ENCODE measurements around the gene IKBKG.
A peak's percentile ranks its signal among the peaks of the same experiment; 100 is the strongest.

The IKBKG gene

DNA sequence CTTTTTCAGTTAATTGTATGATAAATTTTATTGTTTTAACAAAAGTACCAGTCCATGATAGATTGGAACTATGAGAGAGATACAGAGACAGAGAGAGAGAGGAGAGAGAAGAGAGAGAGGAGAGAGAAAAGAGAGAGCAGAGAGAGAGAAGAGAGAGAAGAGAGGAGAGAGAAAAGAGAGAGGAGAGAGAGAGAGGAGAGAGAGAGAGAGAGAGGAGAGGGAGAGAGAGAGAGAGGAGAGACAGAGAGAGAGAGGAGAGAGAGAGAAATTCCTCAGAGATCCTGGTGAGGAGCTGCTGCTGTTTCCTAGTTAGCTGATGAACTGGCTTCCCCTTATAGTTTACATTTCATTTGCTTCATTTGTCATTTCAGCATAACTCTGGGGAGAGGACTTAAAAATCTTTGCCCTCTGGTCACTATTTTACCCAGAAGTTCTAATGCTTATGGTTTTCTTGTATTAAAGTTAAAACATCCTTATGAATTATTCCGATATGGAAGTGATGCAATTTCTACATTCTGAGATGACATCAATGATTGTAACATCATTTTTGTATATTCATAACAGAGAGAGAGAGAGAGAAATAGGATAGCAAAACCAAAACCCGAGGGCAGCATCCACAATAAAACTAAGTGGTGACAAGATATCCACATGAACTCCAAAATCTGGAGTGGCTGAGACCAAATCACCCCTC lies 48.3 kb downstream of the IKBKG start:
- Histone ChIP-seq H3K4me1 (ENCODE audit: control extremely low read depth in 1 of 4, control insufficient read depth in 4 of 4, insufficient read depth in 4 of 4, low read length in 3 of 4) (peaks cover 0 to 19% (median 13%) of the 10 kb centered on the region in 4 experiments), H3K36me3 (ENCODE audit: control insufficient read depth in 4 of 4, insufficient read depth in 4 of 4, low read length in 3 of 4) (no peaks in the 10 kb centered on the region), H3K27me3 (replicated peaks in 2 of 5; ENCODE audit: control insufficient read depth in 4 of 5, insufficient read depth in 5 of 5, low read length in 4 of 5) (no peaks in the 10 kb centered on the region), H3K4me3 (ENCODE audit: control insufficient read depth in 1 of 7, extremely low read depth in 1 of 7, insufficient read depth in 4 of 7, low read depth in 2 of 7, low read length in 6 of 7) (no peak overlapping the region), H3K27ac (ENCODE audit: insufficient read depth in 1 of 2, low read depth in 1 of 2, low read length in 2 of 2, poor library complexity in 1 of 2, severe bottlenecking in 2 of 2) (no peak overlapping the region), H3K9me3 (ENCODE audit: control extremely low read depth in 1 of 5, control insufficient read depth in 4 of 5, insufficient read depth in 2 of 5, low read depth in 1 of 5, low read length in 4 of 5) (peaks cover 0 to 6% (median 0%) of the 10 kb centered on the region in 5 experiments)
- CTCF ChIA-PET, result no interaction called here
- WGBS (ENCODE audit: insufficient coverage), result no CpG with 5 or more reads among the region's 2 CpGs
- DNase-seq, result no peak
- POLR2A ChIA-PET, result no interaction called here

DNA sequence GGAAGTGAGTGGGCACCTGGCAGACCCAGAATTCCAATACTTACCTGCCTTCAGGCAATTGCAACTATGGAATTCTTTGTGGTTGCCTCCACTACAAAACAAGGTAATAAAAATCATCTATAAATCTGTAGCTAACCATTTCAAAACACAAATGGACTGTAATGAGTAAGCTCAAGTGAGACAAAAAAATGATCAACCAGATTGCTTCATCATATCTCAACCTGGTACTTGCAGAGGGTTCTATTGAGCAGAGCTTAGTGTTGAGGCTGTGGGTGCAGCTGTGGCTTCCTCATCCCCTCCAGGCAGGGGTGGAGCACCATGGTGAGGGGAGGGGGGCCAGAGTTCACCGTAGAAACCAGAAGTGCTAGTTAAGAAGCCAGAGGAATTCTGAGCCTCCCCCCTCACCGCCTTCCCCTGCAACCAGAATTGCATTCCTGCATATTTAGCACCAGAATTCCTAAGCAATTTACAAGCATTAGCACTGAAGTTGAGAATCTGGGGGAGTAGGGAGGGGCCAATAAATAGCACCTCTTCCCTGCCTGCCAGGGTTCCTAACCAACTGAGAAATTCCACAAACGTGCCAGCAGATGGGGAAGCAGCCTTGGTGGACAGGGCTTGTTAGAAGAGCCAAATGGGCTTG lies 49.0 kb downstream of the IKBKG start:
- H3K9me3 ChIP-seq (ENCODE audit: control extremely low read depth in 1 of 5, control insufficient read depth in 4 of 5, insufficient read depth in 2 of 5, low read depth in 1 of 5, low read length in 4 of 5), result peaks cover 0 to 6% (median 0%) of the 10 kb centered on the region in 5 experiments
- no CpG with 5 or more reads among the region's 3 CpGs for WGBS (ENCODE audit: insufficient coverage)
- H3K4me1 ChIP-seq (ENCODE audit: control extremely low read depth in 1 of 4, control insufficient read depth in 4 of 4, insufficient read depth in 4 of 4, low read length in 3 of 4), result peaks cover 0 to 19% (median 13%) of the 10 kb centered on the region in 4 experiments
- H3K36me3 ChIP-seq (ENCODE audit: control insufficient read depth in 4 of 4, insufficient read depth in 4 of 4, low read length in 3 of 4), result no peaks in the 10 kb centered on the region
- H3K27ac ChIP-seq (ENCODE audit: insufficient read depth in 1 of 2, low read depth in 1 of 2, low read length in 2 of 2, poor library complexity in 1 of 2, severe bottlenecking in 2 of 2), result no peak overlapping the region
- H3K4me3 ChIP-seq (ENCODE audit: control insufficient read depth in 1 of 7, extremely low read depth in 1 of 7, insufficient read depth in 4 of 7, low read depth in 2 of 7, low read length in 6 of 7), result no peak overlapping the region
- peak; percentile 35 to 86 (median 84) for DNase-seq
- H3K27me3 ChIP-seq (replicated peaks in 2 of 5; ENCODE audit: control insufficient read depth in 4 of 5, insufficient read depth in 5 of 5, low read length in 4 of 5), result no peaks in the 10 kb centered on the region
- POLR2A ChIA-PET, result no interaction called here
- CTCF ChIA-PET, result no interaction called here

DNA sequence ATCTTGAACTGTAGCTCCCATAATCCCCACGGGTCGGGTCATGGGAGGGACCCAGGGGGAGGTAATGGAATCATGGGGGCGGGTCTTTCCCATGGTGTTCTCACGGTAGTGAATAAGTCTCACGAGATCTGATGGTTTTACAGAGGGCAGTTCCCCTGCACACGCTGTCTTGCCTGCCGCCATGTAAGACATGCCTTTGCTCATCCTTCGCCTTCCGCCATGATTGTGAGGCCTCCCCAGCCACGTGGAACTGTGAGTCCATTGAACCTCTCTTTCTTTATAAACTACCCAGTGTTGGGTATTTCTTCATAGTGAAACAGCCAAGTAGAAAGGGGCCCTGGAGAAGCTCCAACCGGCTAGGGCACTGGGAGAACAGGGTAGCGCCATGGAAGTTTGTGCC lies 49.8 kb downstream of the IKBKG start:
- POLR2A ChIA-PET, result no interaction called here

DNA sequence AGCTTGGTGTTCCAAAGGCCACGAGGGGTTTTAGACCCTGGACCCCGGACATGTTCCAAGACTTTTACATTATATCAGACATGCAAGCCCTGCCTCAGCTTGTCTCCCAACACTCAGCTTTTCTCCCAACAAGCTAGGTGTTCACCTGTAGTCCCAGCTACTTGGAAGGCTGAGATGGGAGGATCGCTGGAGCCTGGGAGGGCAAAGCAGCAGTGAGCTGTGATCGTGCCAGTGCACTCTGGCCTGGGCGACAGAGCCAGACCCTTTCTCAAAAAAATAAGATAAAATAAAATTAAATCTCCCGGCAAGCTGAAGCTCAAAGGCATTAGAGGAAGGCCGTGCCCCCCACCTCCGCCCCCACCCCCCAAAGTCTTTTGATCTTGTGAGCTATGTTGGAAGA lies 51.2 kb downstream of the IKBKG start:
- peaks cover 0 to 26% (median 15%) of the 10 kb centered on the region in 4 experiments for H3K4me1 ChIP-seq (ENCODE audit: control extremely low read depth in 1 of 4, control insufficient read depth in 4 of 4, insufficient read depth in 4 of 4, low read length in 3 of 4)
- ChIA-PET CTCF (interaction anchor here (0.7 kb wide), 1 partner anchor 11 kb away, joined by 3 read pairs; no protein-coding TSS in a partner anchor), POLR2A (no interaction called here)

More for the DNA sequence above, 49.8 kb downstream of the IKBKG start:
- Histone ChIP-seq H3K9me3 (ENCODE audit: control extremely low read depth in 1 of 5, control insufficient read depth in 4 of 5, insufficient read depth in 2 of 5, low read depth in 1 of 5, low read length in 4 of 5) (peaks cover 0 to 6% (median 0%) of the 10 kb centered on the region in 5 experiments), H3K36me3 (ENCODE audit: control insufficient read depth in 4 of 4, insufficient read depth in 4 of 4, low read length in 3 of 4) (no peaks in the 10 kb centered on the region), H3K4me1 (ENCODE audit: control extremely low read depth in 1 of 4, control insufficient read depth in 4 of 4, insufficient read depth in 4 of 4, low read length in 3 of 4) (peaks cover 0 to 19% (median 13%) of the 10 kb centered on the region in 4 experiments), H3K27ac (ENCODE audit: insufficient read depth in 1 of 2, low read depth in 1 of 2, low read length in 2 of 2, poor library complexity in 1 of 2, severe bottlenecking in 2 of 2) (no peak overlapping the region), H3K4me3 (ENCODE audit: control insufficient read depth in 1 of 7, extremely low read depth in 1 of 7, insufficient read depth in 4 of 7, low read depth in 2 of 7, low read length in 6 of 7) (no peak overlapping the region), H3K27me3 (replicated peaks in 2 of 5; ENCODE audit: control insufficient read depth in 4 of 5, insufficient read depth in 5 of 5, low read length in 4 of 5) (no peaks in the 10 kb centered on the region)
- 79% methylated on average over 11 of the region's 12 CpGs for WGBS (ENCODE audit: insufficient coverage)
- DNase-seq, result no peak
- CTCF ChIA-PET, result no interaction called here

DNA sequence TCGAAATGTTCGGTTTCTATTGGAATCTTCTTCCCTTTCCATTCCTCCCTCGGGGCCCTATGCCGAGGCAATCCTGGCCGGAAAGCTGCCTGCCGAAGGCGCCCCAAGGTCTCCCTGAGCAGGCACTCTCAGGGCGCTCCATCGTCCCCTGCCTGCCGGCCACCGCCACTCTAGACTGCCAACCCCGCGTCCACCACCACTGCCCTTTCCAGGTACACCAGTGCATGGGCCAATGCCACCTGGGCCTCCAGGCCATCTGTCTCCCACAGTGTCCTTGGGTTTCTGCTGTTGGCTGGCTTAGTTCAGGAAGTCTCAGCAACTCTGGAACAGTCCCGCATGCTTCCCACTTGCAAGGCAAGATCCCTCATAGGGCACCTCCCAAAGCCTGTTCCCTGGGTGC lies 52.1 kb downstream of the IKBKG start:
- ChIA-PET POLR2A (no interaction called here), CTCF (interaction anchor here (1.2 kb wide), 1 partner anchor 11 kb away, joined by 3 read pairs; no protein-coding TSS in a partner anchor)
- Histone ChIP-seq H3K36me3 (ENCODE audit: control insufficient read depth in 4 of 4, insufficient read depth in 4 of 4, low read length in 3 of 4) (no peaks in the 10 kb centered on the region), H3K4me1 (ENCODE audit: control extremely low read depth in 1 of 4, control insufficient read depth in 4 of 4, insufficient read depth in 4 of 4, low read length in 3 of 4) (peaks cover 0 to 34% (median 18%) of the 10 kb centered on the region in 4 experiments), H3K9me3 (ENCODE audit: control extremely low read depth in 1 of 5, control insufficient read depth in 4 of 5, insufficient read depth in 2 of 5, low read depth in 1 of 5, low read length in 4 of 5) (no peaks in the 10 kb centered on the region), H3K27ac (ENCODE audit: insufficient read depth in 1 of 2, low read depth in 1 of 2, low read length in 2 of 2, poor library complexity in 1 of 2, severe bottlenecking in 2 of 2) (no peak overlapping the region), H3K27me3 (replicated peaks in 2 of 5; ENCODE audit: control insufficient read depth in 4 of 5, insufficient read depth in 5 of 5, low read length in 4 of 5) (no peaks in the 10 kb centered on the region), H3K4me3 (ENCODE audit: control insufficient read depth in 1 of 7, extremely low read depth in 1 of 7, insufficient read depth in 4 of 7, low read depth in 2 of 7, low read length in 6 of 7) (no peak overlapping the region)
- DNase-seq, result no peak
- 91% methylated on average over 13 of the region's 14 CpGs for WGBS (ENCODE audit: insufficient coverage)

More for the DNA sequence above, 51.2 kb downstream of the IKBKG start:
- WGBS (ENCODE audit: insufficient coverage), result 100% methylated on average over 4 of the region's 8 CpGs
- no peak for DNase-seq
- no peak overlapping the region for H3K27ac ChIP-seq (ENCODE audit: insufficient read depth in 1 of 2, low read depth in 1 of 2, low read length in 2 of 2, poor library complexity in 1 of 2, severe bottlenecking in 2 of 2)
- H3K27me3 ChIP-seq (replicated peaks in 2 of 5; ENCODE audit: control insufficient read depth in 4 of 5, insufficient read depth in 5 of 5, low read length in 4 of 5), result no peaks in the 10 kb centered on the region
- H3K9me3 ChIP-seq (ENCODE audit: control extremely low read depth in 1 of 5, control insufficient read depth in 4 of 5, insufficient read depth in 2 of 5, low read depth in 1 of 5, low read length in 4 of 5), result no peaks in the 10 kb centered on the region
- H3K4me3 ChIP-seq (ENCODE audit: control insufficient read depth in 1 of 7, extremely low read depth in 1 of 7, insufficient read depth in 4 of 7, low read depth in 2 of 7, low read length in 6 of 7), result no peak overlapping the region
- no peaks in the 10 kb centered on the region for H3K36me3 ChIP-seq (ENCODE audit: control insufficient read depth in 4 of 4, insufficient read depth in 4 of 4, low read length in 3 of 4)

- H3K36me3 ChIP-seq (ENCODE audit: control insufficient read depth in 4 of 4, insufficient read depth in 4 of 4, low read length in 3 of 4), result no peaks in the 10 kb centered on the region
- CTCF ChIA-PET, result interaction anchor here (0.6 kb wide), 1 partner anchor 294 kb away, joined by 3 read pairs; no protein-coding TSS in a partner anchor
- 92% methylated on average over 13 of the region's 15 CpGs for WGBS (ENCODE audit: insufficient coverage)
- H3K9me3 ChIP-seq (ENCODE audit: control extremely low read depth in 1 of 5, control insufficient read depth in 4 of 5, insufficient read depth in 2 of 5, low read depth in 1 of 5, low read length in 4 of 5), result no peaks in the 10 kb centered on the region
- POLR2A ChIA-PET, result no interaction called here
- no peak for DNase-seq
- H3K4me1 ChIP-seq (ENCODE audit: control extremely low read depth in 1 of 4, control insufficient read depth in 4 of 4, insufficient read depth in 4 of 4, low read length in 3 of 4), result peaks cover 0 to 34% (median 17%) of the 10 kb centered on the region in 4 experiments
- H3K4me3 ChIP-seq (ENCODE audit: control insufficient read depth in 1 of 7, extremely low read depth in 1 of 7, insufficient read depth in 4 of 7, low read depth in 2 of 7, low read length in 6 of 7), result no peak overlapping the region
- no peak overlapping the region for H3K27ac ChIP-seq (ENCODE audit: insufficient read depth in 1 of 2, low read depth in 1 of 2, low read length in 2 of 2, poor library complexity in 1 of 2, severe bottlenecking in 2 of 2)
- no peaks in the 10 kb centered on the region for H3K27me3 ChIP-seq (replicated peaks in 2 of 5; ENCODE audit: control insufficient read depth in 4 of 5, insufficient read depth in 5 of 5, low read length in 4 of 5)
Observed at GRCh38 chrX:154600759-154601374, 53.4 kb downstream of the IKBKG start.

- Histone ChIP-seq H3K4me3 (ENCODE audit: control insufficient read depth in 1 of 7, extremely low read depth in 1 of 7, insufficient read depth in 4 of 7, low read depth in 2 of 7, low read length in 6 of 7) (no peak overlapping the region), H3K4me1 (ENCODE audit: control extremely low read depth in 1 of 4, control insufficient read depth in 4 of 4, insufficient read depth in 4 of 4, low read length in 3 of 4) (peaks cover 0 to 26% (median 16%) of the 10 kb centered on the region in 4 experiments), H3K27ac (ENCODE audit: insufficient read depth in 1 of 2, low read depth in 1 of 2, low read length in 2 of 2, poor library complexity in 1 of 2, severe bottlenecking in 2 of 2) (no peak overlapping the region), H3K9me3 (ENCODE audit: control extremely low read depth in 1 of 5, control insufficient read depth in 4 of 5, insufficient read depth in 2 of 5, low read depth in 1 of 5, low read length in 4 of 5) (no peaks in the 10 kb centered on the region), H3K27me3 (replicated peaks in 2 of 5; ENCODE audit: control insufficient read depth in 4 of 5, insufficient read depth in 5 of 5, low read length in 4 of 5) (no peaks in the 10 kb centered on the region), H3K36me3 (ENCODE audit: control insufficient read depth in 4 of 4, insufficient read depth in 4 of 4, low read length in 3 of 4) (no peaks in the 10 kb centered on the region)
- POLR2A ChIA-PET, result no interaction called here
- 80% methylated on average over 12 of the region's 13 CpGs for WGBS (ENCODE audit: insufficient coverage)
- CTCF ChIA-PET, result no interaction called here
- DNase-seq, result no peak
Observed at GRCh38 chrX:154602226-154602625, 54.8 kb downstream of the IKBKG start.
